EL (cell line): ENCODE data around the gene STAU1.
A peak's percentile ranks its signal among the peaks of the same experiment; 100 is the strongest.
"Not testable (repeated sequence)": the region's sequence is repeated elsewhere in the genome, so short reads cannot be mapped to it uniquely, and the experiment has no call there.

ENCODE experiments used
- DNase-seq: peaks from one replicate; pipeline ENCODE4 v3.0.0-alpha.2; 2016

Gene STAU1

GRCh38 chr20:49112596-49113274 is 75.4 kb downstream of the STAU1 start:
- DNase-seq: peak; percentile 56

- no peak for DNase-seq
These were observed 77.1 kb downstream of the STAU1 start for GRCh38 chr20:49110767-49111694.

GRCh38 chr20:49106328-49106727 is 81.8 kb downstream of the STAU1 start:
- no peak for DNase-seq

DNA sequence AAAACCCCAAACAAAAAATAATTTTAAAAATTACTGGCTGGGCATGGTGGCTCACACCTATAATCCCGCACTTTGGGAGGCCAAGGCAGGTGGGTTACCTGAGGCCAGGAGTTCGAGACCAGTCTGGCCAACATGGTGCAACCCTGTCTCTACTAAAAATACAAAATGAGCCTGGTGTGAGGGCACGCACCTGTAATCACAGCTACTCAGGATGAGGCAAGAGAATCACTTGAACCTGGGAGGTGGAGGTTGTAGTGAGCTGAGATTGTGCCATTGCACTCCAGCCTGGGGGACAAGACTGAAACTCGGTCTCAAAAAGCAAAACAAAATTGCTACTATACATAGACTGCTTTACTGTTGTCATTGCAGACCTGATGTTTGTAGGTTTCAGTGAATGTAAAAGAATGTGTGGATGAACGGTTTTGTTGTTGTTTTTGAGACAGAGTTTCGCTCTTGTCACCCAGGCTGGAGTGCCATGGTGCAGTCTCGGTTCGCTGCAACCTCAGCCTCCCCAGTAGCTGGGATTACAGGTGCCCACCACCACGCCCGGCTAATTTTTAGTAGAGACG is 83.1 kb downstream of the STAU1 start:
- not testable (repeated sequence) for DNase-seq

- no peak for DNase-seq
These were observed 83.8 kb downstream of the STAU1 start for GRCh38 chr20:49104365-49104648.

- DNase-seq: no peak
These were observed 84.3 kb downstream of the STAU1 start for GRCh38 chr20:49103647-49104364.

- no peak for DNase-seq
These were observed 85.1 kb downstream of the STAU1 start for GRCh38 chr20:49103019-49103418.

GRCh38 chr20:49100972-49101371 is 87.2 kb downstream of the STAU1 start:
- no peak for DNase-seq

DNA sequence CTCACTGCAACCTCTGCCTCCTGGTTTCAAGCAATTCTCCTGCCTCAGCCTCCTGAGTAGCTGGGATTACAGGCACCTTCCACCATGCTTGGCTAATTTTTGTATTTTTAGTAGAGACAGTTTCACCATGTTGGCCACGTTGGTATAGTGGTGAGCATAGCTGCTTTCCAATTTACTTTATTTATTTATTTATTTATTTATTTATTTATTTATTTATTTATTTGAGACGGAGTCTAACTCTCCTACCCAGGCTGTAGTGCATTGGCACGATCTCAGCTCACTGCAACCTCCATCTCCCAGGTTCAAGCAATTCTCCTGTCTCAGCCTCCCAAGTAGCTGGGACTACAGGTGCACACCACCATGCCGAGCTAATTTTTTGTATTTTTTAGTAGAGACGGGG is 87.8 kb downstream of the STAU1 start:
- DNase-seq: not testable (repeated sequence)

DNA sequence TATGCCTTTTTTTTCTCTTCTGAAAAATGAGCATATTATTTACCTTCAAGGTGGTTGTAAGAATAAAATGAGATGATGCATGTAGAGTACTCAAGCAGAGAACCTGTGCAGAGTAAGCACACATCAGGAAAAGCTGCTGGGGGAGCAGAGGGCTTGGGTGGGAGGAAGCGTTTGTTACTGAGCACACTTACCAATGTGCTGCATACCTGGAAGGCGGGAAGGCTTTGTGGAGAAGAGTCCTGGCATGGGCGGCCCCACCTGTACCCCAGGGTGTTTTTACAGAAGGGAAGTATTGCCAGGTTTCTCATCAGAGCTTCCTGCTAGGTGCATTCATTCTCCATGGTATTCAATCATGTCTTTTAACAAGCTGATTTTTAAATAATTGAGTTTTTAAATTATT is 89.1 kb downstream of the STAU1 start:
- DNase-seq: no peak

GRCh38 chr20:49098136-49098535 is 90.0 kb downstream of the STAU1 start:
- no peak for DNase-seq

- no peak for DNase-seq
These were observed 91.0 kb downstream of the STAU1 start for GRCh38 chr20:49097159-49097558.

DNA sequence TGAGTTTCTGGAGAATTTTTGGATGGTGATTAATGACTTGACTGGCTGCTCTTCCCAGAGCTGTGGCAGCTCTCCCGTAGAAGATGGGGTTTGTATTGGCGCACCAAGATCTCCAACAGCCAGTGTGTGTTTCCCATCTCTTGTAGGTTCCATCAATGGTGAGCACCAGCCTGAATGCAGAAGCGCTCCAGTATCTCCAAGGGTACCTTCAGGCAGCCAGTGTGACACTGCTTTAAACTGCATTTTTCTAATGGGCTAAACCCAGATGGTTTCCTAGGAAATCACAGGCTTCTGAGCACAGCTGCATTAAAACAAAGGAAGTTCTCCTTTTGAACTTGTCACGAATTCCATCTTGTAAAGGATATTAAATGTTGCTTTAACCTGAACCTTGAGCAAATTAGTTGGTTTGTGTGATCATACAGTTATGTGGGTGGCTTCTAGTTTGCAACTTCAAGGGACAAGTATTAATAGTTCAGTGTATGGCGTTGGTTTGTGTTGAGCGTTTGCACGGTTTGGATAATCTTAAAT is 91.9 kb downstream of the STAU1 start:
- DNase-seq: no peak

DNA sequence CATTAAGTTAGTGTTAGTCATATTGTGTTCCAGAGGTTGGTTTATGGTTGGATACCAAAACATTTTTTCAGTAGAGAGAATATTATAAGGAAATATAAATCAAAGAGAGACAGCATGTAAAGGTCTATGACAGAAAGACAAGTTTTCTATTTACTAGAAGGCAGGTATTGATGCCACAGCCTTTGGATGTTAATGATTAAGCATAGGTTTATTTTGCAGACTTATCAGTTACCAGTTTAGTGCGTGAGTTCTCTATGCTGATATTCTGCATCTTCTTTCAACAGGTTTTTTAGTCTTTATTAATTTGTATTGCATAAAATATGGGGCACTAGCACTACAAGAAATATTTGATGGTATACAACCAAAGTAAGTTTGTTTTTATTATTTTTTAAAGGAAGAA is 96.4 kb downstream of the STAU1 start:
- no peak for DNase-seq

DNA sequence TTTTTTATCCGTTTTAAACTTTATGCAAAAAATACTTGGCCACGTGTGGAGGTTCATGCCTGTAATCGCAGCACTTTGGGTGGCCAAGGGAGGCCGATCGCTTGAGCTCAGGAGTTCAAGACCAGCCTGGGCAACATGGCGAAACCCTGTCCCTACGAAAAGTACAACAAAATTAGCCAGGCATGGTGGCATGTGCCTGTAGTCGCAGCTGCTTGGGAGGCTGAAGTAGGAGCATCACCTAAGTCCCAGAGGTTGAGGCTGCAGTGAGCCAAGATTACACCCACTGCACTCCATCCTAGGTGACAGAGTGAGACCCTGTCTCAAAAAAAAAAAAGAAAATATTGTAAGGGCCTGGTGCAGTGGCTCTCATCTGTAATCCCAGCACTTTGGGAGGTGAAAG is 97.0 kb downstream of the STAU1 start:
- DNase-seq: no peak

DNA sequence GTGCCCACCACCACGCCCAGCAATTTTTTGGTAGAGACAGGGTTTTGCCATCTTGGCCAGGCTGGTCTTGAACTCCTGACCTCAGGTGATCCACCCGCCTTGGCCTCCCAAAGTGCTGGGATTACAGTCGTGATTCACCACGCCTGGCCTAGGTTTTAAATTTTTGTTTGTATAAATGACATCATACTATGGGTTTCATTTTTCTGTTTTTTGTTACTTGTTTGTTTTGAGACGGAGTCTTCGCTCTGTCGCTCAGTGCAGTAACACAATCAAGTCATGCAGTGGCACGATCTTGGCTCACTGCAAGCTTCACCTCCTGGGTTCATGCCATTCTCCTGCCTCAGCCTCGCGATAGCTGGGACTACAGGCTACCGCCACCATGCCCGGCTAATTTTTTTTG is 105.8 kb downstream of the STAU1 start:
- not testable (repeated sequence) for DNase-seq

GRCh38 chr20:49078310-49078709 is 109.8 kb downstream of the STAU1 start:
- no peak for DNase-seq

DNA sequence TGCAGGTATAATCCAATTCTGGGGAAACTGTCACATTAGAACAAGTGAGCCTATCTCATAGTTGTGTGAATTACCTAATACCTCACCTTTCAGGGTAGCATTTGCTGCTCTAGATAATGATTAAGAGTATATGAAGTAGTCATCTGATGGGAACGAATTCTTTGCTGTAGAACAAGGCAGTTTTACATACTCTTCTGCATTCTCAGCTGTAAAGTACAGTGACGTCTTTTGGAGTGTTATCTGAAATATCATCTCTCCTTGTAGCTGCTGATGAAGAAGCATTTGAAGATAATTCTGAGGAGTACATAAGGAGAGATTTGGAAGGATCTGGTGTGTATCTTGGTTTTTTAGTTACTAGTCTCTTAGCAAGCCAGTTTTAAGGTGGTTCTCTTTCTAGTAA is 113.6 kb downstream of the STAU1 start:
- no peak for DNase-seq
